Fibroblast of gingiva (primary cell): Measurements from ENCODE around the gene DGCR8.

ENCODE experiments used
- DNase-seq: peaks from one replicate; pipeline ENCODE4 v3.0.0-alpha.2; 2011; ENCODE audit warnings: low read depth

DGCR8 gene

GRCh38 chr22:20125201-20126174 lies 45.4 kb downstream of the DGCR8 start:
- no peak for DNase-seq

GRCh38 chr22:20126284-20127029 lies 46.4 kb downstream of the DGCR8 start:
- DNase-seq: no peak

- DNase-seq: no peak
These were observed 47.4 kb downstream of the DGCR8 start for GRCh38 chr22:20127318-20127868.

GRCh38 chr22:20127869-20128618 lies 48.0 kb downstream of the DGCR8 start:
- no peak for DNase-seq

GRCh38 chr22:20128619-20128901 lies 48.5 kb downstream of the DGCR8 start:
- no peak for DNase-seq

GRCh38 chr22:20128902-20129746 lies 49.1 kb downstream of the DGCR8 start:
- DNase-seq: peak; percentile 18

GRCh38 chr22:20129747-20130014 lies 49.6 kb downstream of the DGCR8 start:
- no peak for DNase-seq

- no peak for DNase-seq
These were observed 50.3 kb downstream of the DGCR8 start for GRCh38 chr22:20130319-20130718.

GRCh38 chr22:20130731-20131596 lies 50.9 kb downstream of the DGCR8 start:
- peak; percentile 76 for DNase-seq

- DNase-seq: peak; percentile 20
These were observed 51.5 kb downstream of the DGCR8 start, which contains the start of gene ZDHHC8 for GRCh38 chr22:20131597-20131858. Gene ZDHHC8, plus strand, starts transcription at chr22:20131804. Its CDS starts 144 bp downstream, at chr22:20131948.

GRCh38 chr22:20131859-20132685 lies 52.0 kb downstream of the DGCR8 start:
- peak; percentile 36 for DNase-seq

- no peak for DNase-seq
These were observed 52.7 kb downstream of the DGCR8 start for GRCh38 chr22:20132686-20133246.

GRCh38 chr22:20133930-20134549 lies 54.0 kb downstream of the DGCR8 start:
- DNase-seq: no peak

- DNase-seq: no peak
These were observed 55.2 kb downstream of the DGCR8 start for GRCh38 chr22:20135265-20135664.

- DNase-seq: no peak
These were observed 56.0 kb downstream of the DGCR8 start for GRCh38 chr22:20135806-20136602.

GRCh38 chr22:20136603-20136873 lies 56.5 kb downstream of the DGCR8 start:
- no peak for DNase-seq

- DNase-seq: no peak
These were observed 57.1 kb downstream of the DGCR8 start for GRCh38 chr22:20137113-20137512.

- DNase-seq: no peak
These were observed 57.8 kb downstream of the DGCR8 start for GRCh38 chr22:20137671-20138416.
